HG03342 (cell line): ENCODE data around the gene FECH.

ENCODE experiments used
- ATAC-seq: cut with Tn5 transposase; IDR thresholded peaks from one replicate; pipeline ENCODE4 v1.9.1; 2021; ENCODE audit warnings: mild to moderate bottlenecking, moderate library complexity; ENCODE audit not compliant: unreplicated experiment

FECH gene

GRCh38 chr18:57581301-57581934 is 5.1 kb downstream of the FECH start:
- peak; percentile 95 for ATAC-seq

DNA sequence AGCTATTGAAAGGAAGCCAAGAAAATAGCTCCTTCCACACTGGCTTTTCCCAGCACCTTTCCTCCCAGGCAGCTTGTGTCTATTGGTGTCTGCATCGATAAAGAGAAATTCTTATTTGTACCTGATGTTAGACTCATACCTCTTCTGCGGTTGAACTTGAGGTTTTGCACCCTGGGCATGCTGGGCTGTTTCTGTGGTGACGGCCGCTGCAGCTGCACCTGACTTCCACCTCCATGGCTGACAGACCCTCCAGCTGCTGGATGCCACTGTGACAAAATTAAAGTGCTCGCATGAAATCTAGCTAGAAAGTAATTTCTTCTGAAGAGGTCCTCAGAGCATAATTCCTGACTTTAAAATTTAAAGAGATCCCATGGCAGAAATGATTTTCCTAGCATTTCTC is 6.6 kb downstream of the FECH start:
- no peak for ATAC-seq

- no peak for ATAC-seq
Observed at GRCh38 chr18:57576316-57576715, 10.2 kb downstream of the FECH start.

- ATAC-seq, result no peak
Observed at GRCh38 chr18:57575542-57575941, 11.0 kb downstream of the FECH start.

DNA sequence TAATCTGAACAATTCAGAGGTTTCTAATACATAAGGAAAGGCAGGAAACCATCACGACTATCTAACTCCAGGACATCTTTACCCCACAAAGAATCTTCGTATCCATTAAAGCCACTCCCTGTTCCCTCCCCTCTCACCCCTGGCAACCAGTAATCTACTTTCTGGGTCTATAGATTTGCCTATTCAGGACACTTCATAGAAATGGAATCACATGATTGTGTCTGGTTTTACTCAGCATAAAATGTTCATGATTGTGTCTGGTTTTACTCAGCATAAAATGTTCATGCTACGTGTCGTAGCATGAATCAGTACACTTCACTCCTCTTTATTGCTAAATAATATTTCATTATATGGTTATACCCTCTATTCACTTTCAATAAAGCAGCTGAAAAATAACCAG is 11.6 kb downstream of the FECH start:
- no peak for ATAC-seq

- no peak for ATAC-seq
Observed at GRCh38 chr18:57570162-57570561, 16.3 kb downstream of the FECH start.

GRCh38 chr18:57569133-57569532 is 17.4 kb downstream of the FECH start:
- ATAC-seq, result no peak

DNA sequence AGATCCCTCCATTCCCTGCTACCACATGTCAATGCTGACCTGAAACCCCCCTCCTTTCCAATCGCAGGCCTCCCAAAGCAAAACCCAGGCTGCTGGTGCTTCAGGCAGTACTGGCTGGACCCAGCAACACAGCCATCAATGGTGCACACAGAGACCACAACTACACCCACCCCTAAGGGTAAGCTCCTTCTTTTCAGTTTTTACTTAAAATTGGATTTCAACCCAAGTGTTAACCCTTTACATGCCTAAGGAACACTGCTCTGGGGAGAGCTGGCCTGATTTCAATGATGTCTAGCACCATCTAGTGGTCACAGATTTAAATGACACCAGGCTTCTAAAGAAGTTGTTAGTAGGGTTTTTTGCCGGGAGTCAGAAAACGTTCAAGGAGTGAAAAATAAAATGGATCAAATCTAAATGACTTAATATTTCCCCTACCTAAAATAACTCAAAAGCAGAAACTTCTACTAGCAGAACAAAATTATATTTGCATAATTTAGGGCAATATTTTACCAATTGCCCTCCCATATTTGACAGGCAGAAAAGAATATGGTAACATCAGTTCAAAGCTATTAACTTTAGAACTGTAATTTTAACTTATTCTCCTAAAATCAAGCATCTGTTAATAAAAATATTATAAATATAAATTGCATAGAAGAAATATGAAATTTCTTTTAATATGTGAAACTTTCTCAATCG is 24.6 kb downstream of the FECH start:
- ATAC-seq, result no peak

- no peak for ATAC-seq
Observed at GRCh38 chr18:57561261-57561660, 25.2 kb downstream of the FECH start.

DNA sequence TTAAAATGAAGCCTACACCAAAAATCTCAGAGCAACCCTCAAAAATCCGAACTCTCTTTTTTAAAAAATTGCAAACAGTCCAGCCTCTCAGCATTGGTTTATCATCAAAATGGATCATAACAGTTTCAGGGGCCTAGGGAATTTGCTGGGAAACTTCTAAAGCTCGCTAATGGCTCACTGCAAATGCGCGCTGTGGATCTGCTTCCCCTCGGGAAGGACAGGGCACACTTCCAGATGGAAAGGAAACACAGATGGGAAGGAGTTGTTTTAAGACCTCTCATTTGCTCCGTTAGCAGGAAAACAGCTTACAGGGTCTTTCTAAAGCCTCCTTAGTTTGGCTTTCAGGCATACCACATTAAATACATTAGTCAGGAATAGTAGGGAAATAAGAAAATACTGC is 27.2 kb downstream of the FECH start:
- ATAC-seq, result no peak

- ATAC-seq, result no peak
Observed at GRCh38 chr18:57555134-57555533, 31.4 kb downstream of the FECH start.

GRCh38 chr18:57550510-57550909 is 36.0 kb downstream of the FECH start:
- ATAC-seq, result no peak

DNA sequence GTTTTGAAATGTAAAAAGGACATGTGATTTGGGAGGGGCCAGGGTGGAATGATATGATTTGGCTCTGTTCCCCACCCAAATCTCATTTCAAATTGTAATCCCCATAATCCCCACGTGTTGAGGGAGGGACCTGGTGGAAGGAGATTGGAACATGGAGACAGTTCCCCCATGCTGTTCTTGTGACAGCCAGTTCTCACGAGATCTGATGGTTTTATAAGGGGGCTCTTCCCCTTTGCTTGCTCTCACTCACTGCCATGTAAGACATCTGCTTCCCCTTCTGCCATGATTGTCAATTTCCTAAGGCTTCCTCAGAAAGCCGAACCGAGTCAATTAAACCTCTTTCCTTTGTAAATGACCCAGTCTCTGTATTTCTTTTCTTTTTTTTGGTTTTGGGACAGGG is 39.2 kb downstream of the FECH start:
- ATAC-seq, result no peak

DNA sequence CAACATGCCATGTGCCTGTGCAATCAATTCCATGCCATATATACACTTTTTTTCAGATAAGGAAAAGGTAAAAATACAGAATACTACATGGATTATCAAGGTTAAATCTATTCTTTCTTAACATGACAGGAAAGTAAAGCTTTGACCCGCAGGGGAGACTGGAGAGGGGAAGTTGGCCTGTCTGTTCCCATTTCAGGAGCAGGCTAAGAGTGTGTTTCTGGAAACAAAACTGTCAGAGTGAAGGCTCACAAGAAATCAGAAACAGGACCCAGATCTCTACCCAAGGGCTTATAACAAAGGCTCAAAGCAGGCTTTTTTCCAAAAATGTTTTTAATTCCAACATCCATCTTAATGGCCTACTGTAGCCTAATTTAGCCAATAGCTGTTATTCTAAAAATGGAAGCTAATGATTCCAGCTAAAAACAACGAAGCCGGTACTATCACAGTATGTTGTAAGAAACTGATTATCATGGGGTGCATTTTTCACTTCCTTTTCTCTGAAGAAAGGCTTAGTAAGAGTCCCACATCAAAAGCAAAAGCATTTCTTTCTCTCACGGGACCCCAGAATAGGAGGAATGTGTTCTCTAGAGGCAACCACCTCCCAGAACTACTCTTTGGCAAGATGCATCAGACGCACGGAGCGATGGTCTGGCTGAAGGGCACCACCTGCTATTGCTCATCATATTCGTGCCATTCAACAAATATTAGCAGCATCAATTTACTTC is 41.4 kb downstream of the FECH start:
- ATAC-seq, result peak; percentile 77

DNA sequence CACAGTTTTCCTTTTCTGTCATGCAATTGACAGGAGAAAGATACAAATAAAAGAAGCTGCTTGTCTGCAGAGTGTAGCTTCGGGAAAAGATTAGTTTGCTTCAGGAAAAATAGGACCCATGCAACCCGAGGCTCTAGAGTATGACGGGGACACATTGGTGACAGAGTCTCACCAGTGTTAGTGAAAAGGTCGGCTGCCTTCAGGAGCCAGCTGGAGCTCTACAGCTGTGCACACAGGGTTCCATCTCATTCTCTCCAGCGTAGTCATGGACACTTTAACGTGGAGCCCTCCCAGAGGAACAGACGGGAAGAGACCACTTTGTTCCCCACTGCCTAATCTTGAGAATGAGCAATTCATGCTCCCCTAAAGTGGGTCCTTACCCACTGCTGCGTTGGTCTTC is 42.9 kb downstream of the FECH start:
- ATAC-seq, result no peak

DNA sequence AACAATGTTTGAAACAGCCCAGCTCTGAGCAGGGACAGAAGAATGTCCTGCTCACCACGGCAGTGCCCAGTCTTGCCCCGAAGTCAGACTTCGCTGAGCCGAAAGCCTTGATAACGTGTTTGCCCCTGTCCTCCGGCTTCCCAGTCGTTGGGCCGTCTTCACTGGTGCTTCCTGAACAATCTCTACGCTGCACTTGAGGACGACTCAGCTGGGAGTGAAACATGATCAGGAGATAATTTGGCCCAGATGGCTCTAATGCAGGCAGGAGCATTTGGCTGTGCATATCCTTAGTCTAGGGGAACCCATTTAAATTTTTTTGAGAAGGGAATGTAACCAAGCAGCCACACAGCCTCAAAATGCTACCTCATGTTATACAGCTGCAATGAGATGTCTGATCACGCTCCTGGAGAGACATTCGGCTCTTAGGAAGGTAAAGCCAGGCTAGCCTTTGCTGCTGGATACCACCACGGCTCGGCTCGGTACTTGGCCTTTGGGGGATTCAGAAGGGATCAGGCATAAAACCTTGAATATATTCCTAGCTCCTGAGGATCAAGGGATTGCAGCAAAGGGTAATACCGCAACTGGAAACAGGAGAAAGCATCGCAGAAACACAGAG is 43.6 kb downstream of the FECH start:
- ATAC-seq, result no peak

GRCh38 chr18:57542126-57542525 is 44.4 kb downstream of the FECH start:
- ATAC-seq, result no peak

GRCh38 chr18:57539702-57540101 is 46.8 kb downstream of the FECH start:
- ATAC-seq, result no peak

GRCh38 chr18:57538614-57539013 is 47.9 kb downstream of the FECH start:
- no peak for ATAC-seq

GRCh38 chr18:57534511-57534909 is 52.0 kb downstream of the FECH start:
- ATAC-seq, result no peak

DNA sequence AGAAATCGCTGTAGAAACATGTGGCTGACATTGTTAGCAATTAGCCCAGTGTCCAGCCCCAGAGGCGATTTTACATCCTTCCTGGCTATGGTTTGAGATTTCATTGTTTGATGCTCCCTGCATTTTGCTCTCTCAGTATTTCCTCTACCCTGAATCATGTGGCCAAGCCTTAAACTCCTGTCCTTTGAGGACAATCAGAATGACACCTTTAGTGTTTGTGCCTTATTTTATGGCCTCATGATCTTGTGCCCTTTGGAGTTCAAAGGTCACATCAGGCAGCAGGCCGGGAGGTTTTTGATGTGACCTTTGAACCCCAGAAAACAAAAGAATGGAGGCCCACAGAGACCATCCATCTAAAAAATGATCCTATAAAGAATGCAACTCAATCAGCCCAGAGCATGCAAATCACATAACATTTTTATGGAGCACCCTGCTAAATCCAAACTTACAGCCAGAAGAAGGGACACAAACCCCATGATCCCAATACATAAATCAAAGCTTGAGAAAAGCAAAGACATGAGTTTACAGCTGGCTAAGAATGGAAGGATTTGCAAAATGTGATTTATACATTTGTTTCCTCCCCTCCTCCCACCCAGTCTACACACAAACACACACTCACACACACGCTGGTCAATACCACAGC is 52.5 kb downstream of the FECH start:
- ATAC-seq, result no peak
